Motor neuron (in vitro differentiated cells): ENCODE results near the gene NUP54. TPM values are rescaled to one million over a fixed set of nuclear protein-coding genes. Genes with fewer than 3 reads are reported as not detected.

Experiments
- ATAC-seq, 8 experiments: fragments of 200-7000 bp; cut with Tn5 transposase; replicated peaks in 6 of 8; 2 replicates each; pipeline ENCODE4 v1.8.0; 2021; ENCODE audit warnings: mild to moderate bottlenecking in 8 of 8, moderate library complexity in 8 of 8
- H3K27ac ChIP-seq, 2 donors: fragments of 250-450 bp; sonication (Bioruptor Pico); 2 replicates each; pipeline ENCODE4 v1.9.0; 2021; ENCODE audit warnings: antibody characterized with exemption in 2 of 2, mild to moderate bottlenecking in 2 of 2, moderate library complexity in 1 of 2
- H3K4me1 ChIP-seq, 2 donors: fragments of 250-450 bp; sonication (Bioruptor Pico); replicated peaks in 1 of 2; 2 replicates each; pipeline ENCODE4 v1.6.1; 2021; ENCODE audit warnings: antibody characterized with exemption in 2 of 2, mild to moderate bottlenecking in 2 of 2, moderate library complexity in 1 of 2
- H3K4me3 ChIP-seq, 5 donors: fragments of 250-450 bp; sonication (Bioruptor Pico); 2 replicates each; pipeline ENCODE4 v1.9.0; 2021; ENCODE audit warnings: antibody characterized with exemption in 5 of 5, mild to moderate bottlenecking in 5 of 5, moderate library complexity in 4 of 5
- WGBS, 10 experiments: fragments of 450-650 bp; shearing (Covaris generic); methylation state at CpG; one replicate each; pipeline ENCODE4 v1.0.0; 2022; 5-methylcytosine and 5-hydroxymethylcytosine counted together
- in situ Hi-C, 9 experiments: fragments of 400-800 bp; cut with MboI; loops; one replicate each; pipeline ENCODE4 v1.15.0; 2021; ENCODE audit warnings: low sequenced_read_pairs in 9 of 9, low pct_unique_long_range_greater_than_20kb in 2 of 9; ENCODE audit not compliant: unreplicated experiment in 9 of 9
- total RNA-seq, 8 experiments: library from RNA; unstranded; fragments of 300-600 nt; gene quantifications; 2 replicates each; pipeline versions ENCODE4 v1.2.3 to v1.2.4, GENCODE V29; 2022

Gene NUP54, protein sequence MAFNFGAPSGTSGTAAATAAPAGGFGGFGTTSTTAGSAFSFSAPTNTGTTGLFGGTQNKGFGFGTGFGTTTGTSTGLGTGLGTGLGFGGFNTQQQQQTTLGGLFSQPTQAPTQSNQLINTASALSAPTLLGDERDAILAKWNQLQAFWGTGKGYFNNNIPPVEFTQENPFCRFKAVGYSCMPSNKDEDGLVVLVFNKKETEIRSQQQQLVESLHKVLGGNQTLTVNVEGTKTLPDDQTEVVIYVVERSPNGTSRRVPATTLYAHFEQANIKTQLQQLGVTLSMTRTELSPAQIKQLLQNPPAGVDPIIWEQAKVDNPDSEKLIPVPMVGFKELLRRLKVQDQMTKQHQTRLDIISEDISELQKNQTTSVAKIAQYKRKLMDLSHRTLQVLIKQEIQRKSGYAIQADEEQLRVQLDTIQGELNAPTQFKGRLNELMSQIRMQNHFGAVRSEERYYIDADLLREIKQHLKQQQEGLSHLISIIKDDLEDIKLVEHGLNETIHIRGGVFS
- total RNA-seq, result 10 to 100 TPM; 21.3 to 54.3 (median 45.5) TPM

- WGBS, 10 experiments, result 0 to 3% (median 0%) methylated on average over 5 to 12 of the region's 47 CpGs; no CpG with 5 or more reads in 2 of the 10 experiments
- ATAC-seq, result peak; percentile 93 to 99 (median 98)
Observed at GRCh38 chr4:76148142-76148865, at the start of gene NUP54. TSS of gene NUP54 (minus strand) at chr4:76148397. CDS start at chr4:76148374, 23 bp downstream.

DNA sequence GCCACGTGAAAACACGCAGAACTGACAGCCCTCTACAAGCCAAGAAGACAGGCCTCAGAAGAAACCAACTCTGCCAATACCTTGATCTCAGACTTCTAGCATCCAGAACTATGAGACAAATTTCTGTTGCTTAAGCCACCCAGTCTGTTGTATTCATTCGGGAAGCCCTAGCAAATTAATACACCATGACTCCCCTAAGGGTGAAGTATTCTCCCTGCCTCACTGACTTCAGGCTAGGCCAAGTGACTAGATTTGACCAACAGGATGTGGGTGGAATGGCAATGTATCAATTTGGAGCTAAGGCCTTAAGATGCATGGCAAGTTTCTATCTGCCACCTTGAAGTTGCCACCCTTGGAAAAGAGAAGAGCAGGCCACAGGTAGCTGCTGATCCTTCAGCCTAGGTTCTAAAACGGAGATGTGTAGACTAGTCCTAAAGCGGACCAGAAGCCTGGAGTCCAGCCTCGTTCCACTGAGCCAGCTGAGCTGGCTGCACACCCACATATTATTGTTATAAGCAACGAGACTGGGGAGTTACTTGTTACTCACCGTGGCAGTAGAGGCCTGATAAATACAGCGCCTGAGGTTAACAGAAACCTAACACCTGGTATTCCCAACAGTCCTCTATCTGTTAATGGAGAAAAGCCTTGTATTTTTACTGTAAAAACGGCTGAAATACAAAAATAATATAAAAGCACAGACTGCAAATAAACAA lies 49.0 kb upstream of the NUP54 start:
- ATAC-seq, result no peak
- 34 to 100% (median 65%) methylated on average over 3 to 8 of the region's 10 CpGs; no CpG with 5 or more reads in 1 of the 10 experiments for WGBS, 10 experiments
- in situ Hi-C loops, result loop anchor here in 1 of 9 experiments (25.0 kb wide), 1 partner anchor 115 kb away; the partner anchor contains the start of gene STBD1

More at GRCh38 chr4:76148142-76148865, at the start of gene NUP54:
- Histone ChIP-seq H3K4me1 (peaks cover 4 to 15% of the 10 kb centered on the region in 2 donors), H3K4me3 (peak within 1 kb of the TSS; percentile 79 to 98 (median 92)), H3K27ac (peak within 1 kb of the TSS; percentile 83 to 92)
- in situ Hi-C loops, result loop anchor here in 1 of 9 experiments (25.0 kb wide), 1 partner anchor 186 kb away; no protein-coding TSS in a partner anchor

DNA sequence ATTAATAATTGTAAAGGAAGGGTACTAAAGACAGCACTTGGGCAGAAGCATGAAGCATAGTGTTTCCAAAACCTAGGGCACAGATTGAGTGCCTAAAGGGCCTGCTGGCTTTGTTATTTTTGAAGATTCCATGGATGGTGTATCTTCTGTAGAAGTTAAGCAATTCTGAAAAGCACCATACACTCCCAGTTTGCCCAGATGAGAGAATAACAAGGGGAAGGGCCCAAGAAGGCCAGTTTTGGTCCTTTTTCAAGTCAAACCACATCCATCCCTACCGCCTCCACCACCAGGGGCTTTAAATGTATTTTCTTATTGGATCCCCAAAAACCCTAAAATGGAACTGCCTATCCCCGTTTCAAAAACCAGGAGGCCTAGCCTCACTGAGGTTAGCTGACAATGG lies 48.2 kb upstream of the NUP54 start:
- Histone ChIP-seq H3K4me3 (no peak overlapping the region), H3K27ac (peak overlapping the region in 1 of 2 donors; percentile 34), H3K4me1 (peaks cover 18 to 40% of the 10 kb centered on the region in 2 donors)
- in situ Hi-C loops, result loop anchor here in 1 of 9 experiments (25.0 kb wide), 1 partner anchor 116 kb away; the partner anchor contains the start of gene STBD1
- no peak for ATAC-seq
- WGBS, 10 experiments, result 80 to 100% (median 92%) methylated on average over 1 to 2 of the region's 2 CpGs; no CpG with 5 or more reads in 4 of the 10 experiments

More for the DNA sequence above, 49.0 kb upstream of the NUP54 start:
- Histone ChIP-seq H3K4me3 (no peak overlapping the region), H3K27ac (peak overlapping the region; percentile 36 to 71), H3K4me1 (peaks cover 18 to 40% of the 10 kb centered on the region in 2 donors)

DNA sequence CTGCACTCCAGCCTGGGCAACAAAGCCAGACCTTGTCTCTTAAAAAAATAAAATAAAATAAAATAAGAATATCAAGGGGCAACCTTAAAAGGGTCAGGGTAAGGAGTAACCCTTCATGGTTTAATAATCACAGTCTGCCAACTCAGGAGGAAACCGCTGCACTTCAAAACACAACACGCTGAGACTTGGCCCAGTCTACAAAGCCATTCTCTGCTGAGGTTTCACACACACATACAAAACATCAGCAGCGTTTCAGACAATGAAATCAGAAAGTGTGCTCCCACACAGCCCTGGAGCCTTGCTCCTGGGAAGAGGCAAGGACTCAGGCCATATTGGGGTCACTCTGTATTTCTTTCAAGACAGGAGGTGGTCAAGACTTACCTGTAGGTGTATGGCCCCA lies 47.1 kb upstream of the NUP54 start:
- Histone ChIP-seq H3K4me1 (peaks cover 18 to 32% of the 10 kb centered on the region in 2 donors), H3K27ac (no peak overlapping the region)
- in situ Hi-C loops, result loop anchor here in 1 of 9 experiments (25.0 kb wide), 1 partner anchor 117 kb away; the partner anchor contains the start of gene STBD1

DNA sequence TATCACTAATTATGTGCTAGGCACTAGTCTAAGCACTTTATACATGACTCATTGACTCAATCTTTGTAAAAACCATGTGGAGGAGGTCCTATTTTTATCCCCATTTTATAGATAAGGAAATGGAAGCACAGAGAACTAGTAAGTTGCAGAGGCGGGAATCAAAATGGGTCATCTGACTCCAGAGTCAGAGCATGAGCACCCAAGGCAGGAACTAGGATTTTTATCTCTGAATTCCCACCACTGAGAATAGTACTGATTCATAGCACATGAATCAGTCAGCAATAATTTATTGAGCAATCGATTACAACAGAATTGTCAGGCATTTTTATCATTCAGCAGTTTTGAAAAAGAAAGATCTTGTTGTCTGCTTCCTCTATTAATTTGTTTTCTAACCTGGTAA lies 46.1 kb upstream of the NUP54 start:
- no peak overlapping the region for H3K4me3 ChIP-seq
- peak in 2 of 8 experiments; percentile 48 to 79 for ATAC-seq

More for the DNA sequence above, 47.1 kb upstream of the NUP54 start:
- no peak overlapping the region for H3K4me3 ChIP-seq
- WGBS, 10 experiments, result 67 to 100% (median 89%) methylated on average over 1 to 3 of the region's 3 CpGs; no CpG with 5 or more reads in 3 of the 10 experiments
- ATAC-seq, result no peak

GRCh38 chr4:76192236-76192635 lies 44.0 kb upstream of the NUP54 start:
- no peak overlapping the region for H3K27ac ChIP-seq
- 13 to 100% (median 90%) methylated on average over 1 to 2 of the region's 2 CpGs; no CpG with 5 or more reads in 4 of the 10 experiments for WGBS, 10 experiments
- no peak overlapping the region for H3K4me3 ChIP-seq
- peaks cover 0 to 8% of the 10 kb centered on the region in 2 donors for H3K4me1 ChIP-seq
- no peak for ATAC-seq
- in situ Hi-C loops, result loop anchor here in 1 of 9 experiments (25.0 kb wide), 1 partner anchor 120 kb away; the partner anchor contains the start of gene STBD1

More for the DNA sequence above, 46.1 kb upstream of the NUP54 start:
- 0 to 100% (median 90%) methylated on average over 1 to 2 of the region's 2 CpGs for WGBS, 10 experiments
- Histone ChIP-seq H3K4me1 (peaks cover 18 to 26% of the 10 kb centered on the region in 2 donors), H3K27ac (no peak overlapping the region)
- in situ Hi-C loops, result loop anchor here in 1 of 9 experiments (25.0 kb wide), 1 partner anchor 118 kb away; the partner anchor contains the start of gene STBD1

- Histone ChIP-seq H3K4me3 (no peak overlapping the region), H3K4me1 (no peaks in the 10 kb centered on the region), H3K27ac (no peak overlapping the region)
- ATAC-seq, result peak in 3 of 8 experiments; percentile 30 to 47 (median 39)
- in situ Hi-C loops, result loop anchor here in 1 of 9 experiments (25.0 kb wide), 1 partner anchor 124 kb away; the partner anchor contains the start of gene STBD1
- WGBS, 10 experiments, result 20 to 90% (median 73%) methylated on average over 1 to 2 of the region's 3 CpGs; no CpG with 5 or more reads in 6 of the 10 experiments
Observed at GRCh38 chr4:76188557-76188956, 40.4 kb upstream of the NUP54 start.

- in situ Hi-C loops, result loop anchor here in 1 of 9 experiments (25.0 kb wide), 1 partner anchor 124 kb away; the partner anchor contains the start of gene STBD1
- no peaks in the 10 kb centered on the region for H3K4me1 ChIP-seq
- no peak overlapping the region for H3K27ac ChIP-seq
- ATAC-seq, result no peak
- H3K4me3 ChIP-seq, result no peak overlapping the region
Observed at GRCh38 chr4:76188149-76188548, 40.0 kb upstream of the NUP54 start.

DNA sequence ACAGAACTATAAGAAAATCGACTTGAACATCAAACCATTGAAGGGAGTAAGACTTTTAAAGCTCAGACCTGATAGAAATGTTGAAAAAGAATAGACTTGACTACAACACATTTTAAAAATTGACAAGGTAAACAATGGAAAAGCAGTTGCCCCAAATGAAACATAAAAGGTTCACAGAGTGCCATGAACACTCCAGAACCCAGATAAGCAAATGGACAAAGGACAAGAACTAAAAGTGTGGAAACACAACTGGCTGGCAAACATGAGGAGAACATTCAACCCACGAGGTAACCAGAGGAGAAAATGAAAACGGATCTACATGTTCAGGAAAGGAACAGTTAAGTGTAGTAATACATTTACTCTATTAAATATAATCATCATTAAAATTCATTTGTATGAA lies 39.0 kb upstream of the NUP54 start:
- in situ Hi-C loops, result loop anchor here in 1 of 9 experiments (25.0 kb wide), 1 partner anchor 125 kb away; the partner anchor contains the start of gene STBD1
- peak in 1 of 8 experiments; percentile 45 for ATAC-seq
- no peak overlapping the region for H3K27ac ChIP-seq
- H3K4me1 ChIP-seq, result no peaks in the 10 kb centered on the region
- H3K4me3 ChIP-seq, result no peak overlapping the region
- 15 to 86% (median 70%) methylated on average over 1 to 3 of the region's 3 CpGs for WGBS, 10 experiments

GRCh38 chr4:76182463-76182862 lies 34.3 kb upstream of the NUP54 start:
- H3K4me3 ChIP-seq, result no peak overlapping the region
- ATAC-seq, result no peak
- 94 to 100% (median 98%) methylated on average over 1 to 5 of the region's 5 CpGs; no CpG with 5 or more reads in 1 of the 10 experiments for WGBS, 10 experiments
- no peaks in the 10 kb centered on the region for H3K4me1 ChIP-seq
- in situ Hi-C loops, result loop anchor here in 1 of 9 experiments (25.0 kb wide), 1 partner anchor 130 kb away; the partner anchor contains the start of gene STBD1
- H3K27ac ChIP-seq, result no peak overlapping the region

GRCh38 chr4:76179398-76180318 lies 31.5 kb upstream of the NUP54 start:
- Histone ChIP-seq H3K4me1 (no peaks in the 10 kb centered on the region), H3K27ac (no peak overlapping the region), H3K4me3 (no peak overlapping the region)
- in situ Hi-C loops, result loop anchor here in 1 of 9 experiments (25.0 kb wide), 1 partner anchor 133 kb away; the partner anchor contains the start of gene STBD1
- peak; percentile 60 to 98 (median 81) for ATAC-seq
- WGBS, 10 experiments, result 49 to 100% (median 78%) methylated on average over 2 to 8 of the region's 11 CpGs; no CpG with 5 or more reads in 2 of the 10 experiments
